Measurements from ENCODE around the gene ITGA3. TPM values are rescaled to one million over a fixed set of nuclear protein-coding genes. Genes with fewer than 3 reads are reported as not detected.

Gene ITGA3
- total RNA-seq, 1 donor from 2014 or later, result 17.0 TPM

DNA sequence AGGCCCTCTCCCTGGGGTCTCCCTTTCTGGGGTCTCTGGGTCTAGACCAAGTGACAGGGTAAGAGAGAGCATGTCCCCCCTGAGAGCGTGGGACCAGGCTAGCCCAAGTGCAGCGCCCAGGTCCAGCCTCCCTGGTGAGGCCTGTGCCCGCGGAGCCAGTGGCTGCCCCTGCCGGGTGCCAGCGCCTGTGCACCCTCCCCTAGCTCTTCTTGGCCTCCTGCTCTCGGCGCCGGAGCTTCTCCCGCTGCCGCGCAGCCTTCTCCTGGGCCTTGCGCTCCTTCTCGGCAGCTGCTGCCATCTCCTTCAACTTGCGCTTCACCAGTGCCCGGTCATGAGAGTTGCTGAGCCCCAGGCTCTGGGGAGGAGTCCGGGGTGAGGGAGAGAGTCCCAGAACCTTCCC, 56.8 kb downstream of the ITGA3 start:
- TF ChIP-seq, protein P1, sequence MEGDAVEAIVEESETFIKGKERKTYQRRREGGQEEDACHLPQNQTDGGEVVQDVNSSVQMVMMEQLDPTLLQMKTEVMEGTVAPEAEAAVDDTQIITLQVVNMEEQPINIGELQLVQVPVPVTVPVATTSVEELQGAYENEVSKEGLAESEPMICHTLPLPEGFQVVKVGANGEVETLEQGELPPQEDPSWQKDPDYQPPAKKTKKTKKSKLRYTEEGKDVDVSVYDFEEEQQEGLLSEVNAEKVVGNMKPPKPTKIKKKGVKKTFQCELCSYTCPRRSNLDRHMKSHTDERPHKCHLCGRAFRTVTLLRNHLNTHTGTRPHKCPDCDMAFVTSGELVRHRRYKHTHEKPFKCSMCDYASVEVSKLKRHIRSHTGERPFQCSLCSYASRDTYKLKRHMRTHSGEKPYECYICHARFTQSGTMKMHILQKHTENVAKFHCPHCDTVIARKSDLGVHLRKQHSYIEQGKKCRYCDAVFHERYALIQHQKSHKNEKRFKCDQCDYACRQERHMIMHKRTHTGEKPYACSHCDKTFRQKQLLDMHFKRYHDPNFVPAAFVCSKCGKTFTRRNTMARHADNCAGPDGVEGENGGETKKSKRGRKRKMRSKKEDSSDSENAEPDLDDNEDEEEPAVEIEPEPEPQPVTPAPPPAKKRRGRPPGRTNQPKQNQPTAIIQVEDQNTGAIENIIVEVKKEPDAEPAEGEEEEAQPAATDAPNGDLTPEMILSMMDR (IDR thresholded peaks at IDR 0.05; ENCODE audit: borderline replicate concordance), result no peak
- peaks cover 4% of the 10 kb centered on the region for H3K27me3 ChIP-seq (ENCODE audit: low read depth)
- no peak for DNase-seq
- peaks cover 25% of the 10 kb centered on the region for H3K36me3 ChIP-seq
- H3K9me3 ChIP-seq (replicated peaks), result no peaks in the 10 kb centered on the region
- intact Hi-C loops (cut with micrococcal nuclease), result no loop called here
- peak overlapping the region; percentile 94 for H3K27ac ChIP-seq (replicated peaks)
- H3K4me3 ChIP-seq, result no peak overlapping the region
- peaks cover 89% of the 10 kb centered on the region for H3K4me1 ChIP-seq

DNA sequence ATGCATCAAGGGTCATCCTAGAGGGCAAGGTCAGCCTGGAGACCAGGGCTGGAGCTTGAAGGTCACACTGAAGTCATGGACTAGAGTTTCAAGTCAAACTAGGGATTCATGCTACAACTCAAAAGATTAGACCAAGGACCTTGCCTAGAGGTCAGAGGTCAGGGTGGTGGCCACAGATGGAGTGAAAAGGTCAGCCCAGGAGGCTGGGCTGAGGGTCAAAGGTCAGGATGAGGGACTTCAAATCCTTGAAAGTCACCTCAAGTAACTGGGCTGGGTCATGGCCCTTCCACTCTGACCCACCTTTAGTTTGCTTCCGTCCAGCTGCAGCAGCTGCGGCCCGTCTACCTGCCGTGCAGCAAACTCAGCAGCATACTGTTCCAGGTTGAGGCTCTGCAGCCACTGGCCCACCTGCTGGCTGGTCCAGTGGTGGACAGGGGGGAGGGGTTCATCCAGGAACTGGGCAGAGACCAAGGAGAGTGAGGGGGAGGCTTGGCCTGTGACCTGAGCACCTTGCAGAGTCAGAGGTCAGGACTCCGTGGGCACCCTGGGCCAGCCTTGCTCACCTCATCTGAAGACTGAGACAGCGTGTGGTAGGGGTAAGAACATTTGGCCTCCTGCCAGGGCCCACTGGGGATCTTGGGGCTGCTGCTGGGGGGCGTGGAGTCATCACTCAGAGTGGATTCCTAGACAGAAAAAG, 57.9 kb downstream of the ITGA3 start:
- TF ChIP-seq, protein P1 (IDR thresholded peaks at IDR 0.05; ENCODE audit: borderline replicate concordance), result no peak
- H3K27ac ChIP-seq (replicated peaks), result peak overlapping the region; percentile 94
- no peaks in the 10 kb centered on the region for H3K9me3 ChIP-seq (replicated peaks)
- no peak overlapping the region for H3K4me3 ChIP-seq
- peaks cover 4% of the 10 kb centered on the region for H3K27me3 ChIP-seq (ENCODE audit: low read depth)
- H3K4me1 ChIP-seq, result peaks cover 82% of the 10 kb centered on the region
- peaks cover 16% of the 10 kb centered on the region for H3K36me3 ChIP-seq
- no peak for DNase-seq
- intact Hi-C loops (cut with micrococcal nuclease), result no loop called here

DNA sequence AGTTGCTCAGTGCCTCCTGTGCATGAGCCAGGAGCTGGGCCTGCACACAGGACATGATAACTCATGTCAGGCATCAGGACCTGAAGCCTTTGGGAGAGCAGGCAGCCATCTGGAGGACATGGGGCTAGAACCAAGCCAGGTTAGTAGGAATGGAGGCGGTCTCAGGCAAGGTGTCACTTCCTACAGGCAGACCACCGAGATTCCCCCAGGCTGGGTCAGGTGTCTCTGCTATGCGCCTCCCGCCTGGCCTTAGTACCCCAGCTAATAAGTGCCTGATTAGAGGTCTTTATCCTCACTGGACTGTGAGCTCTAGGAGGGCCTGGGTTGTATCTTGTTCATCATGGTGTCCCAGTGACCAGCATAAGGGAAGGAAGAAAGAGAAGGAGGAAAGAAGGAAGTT, 58.5 kb downstream of the ITGA3 start:
- H3K4me3 ChIP-seq, result no peak overlapping the region
- peak overlapping the region; percentile 94 for H3K27ac ChIP-seq (replicated peaks)
- intact Hi-C loops (cut with micrococcal nuclease), result no loop called here
- TF ChIP-seq, protein P1 (IDR thresholded peaks at IDR 0.05; ENCODE audit: borderline replicate concordance), result no peak
- H3K4me1 ChIP-seq, result peaks cover 76% of the 10 kb centered on the region
- no peak for DNase-seq
- H3K27me3 ChIP-seq (ENCODE audit: low read depth), result peaks cover 4% of the 10 kb centered on the region
- peaks cover 9% of the 10 kb centered on the region for H3K36me3 ChIP-seq
- H3K9me3 ChIP-seq (replicated peaks), result no peaks in the 10 kb centered on the region

DNA sequence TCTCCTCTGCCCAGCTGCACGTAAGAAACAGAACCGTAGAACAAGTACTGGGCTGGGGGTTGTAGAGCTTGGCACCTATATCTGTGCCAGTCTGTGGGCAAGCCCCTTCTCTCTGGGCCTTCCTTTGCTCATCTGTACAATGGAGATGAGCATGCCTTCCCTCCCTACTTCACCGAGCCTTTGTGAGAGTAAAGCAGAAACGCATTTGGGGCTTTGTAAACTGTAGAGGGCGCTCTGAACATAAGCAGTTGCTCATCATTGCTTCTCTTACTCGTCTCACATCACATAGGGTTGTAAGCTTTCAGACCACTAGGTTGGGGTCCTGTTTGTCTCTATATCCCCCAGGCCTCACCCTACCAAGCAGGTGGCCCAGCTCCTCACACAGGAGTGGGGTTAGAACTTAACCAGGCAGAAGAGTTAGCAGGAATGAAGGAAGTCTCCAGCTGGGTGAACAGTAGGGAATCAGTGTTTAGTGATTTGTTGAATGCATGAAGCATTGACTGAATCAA, 59.0 kb downstream of the ITGA3 start:
- TF ChIP-seq, protein P1 (IDR thresholded peaks at IDR 0.05; ENCODE audit: borderline replicate concordance), result peak; percentile 67
- Histone ChIP-seq H3K9me3 (replicated peaks) (no peaks in the 10 kb centered on the region), H3K4me1 (peaks cover 71% of the 10 kb centered on the region), H3K27me3 (ENCODE audit: low read depth) (peaks cover 4% of the 10 kb centered on the region), H3K36me3 (peaks cover 4% of the 10 kb centered on the region), H3K4me3 (no peak overlapping the region), H3K27ac (replicated peaks) (peak overlapping the region; percentile 94)
- DNase-seq, result no peak
- intact Hi-C loops (cut with micrococcal nuclease), result no loop called here

DNA sequence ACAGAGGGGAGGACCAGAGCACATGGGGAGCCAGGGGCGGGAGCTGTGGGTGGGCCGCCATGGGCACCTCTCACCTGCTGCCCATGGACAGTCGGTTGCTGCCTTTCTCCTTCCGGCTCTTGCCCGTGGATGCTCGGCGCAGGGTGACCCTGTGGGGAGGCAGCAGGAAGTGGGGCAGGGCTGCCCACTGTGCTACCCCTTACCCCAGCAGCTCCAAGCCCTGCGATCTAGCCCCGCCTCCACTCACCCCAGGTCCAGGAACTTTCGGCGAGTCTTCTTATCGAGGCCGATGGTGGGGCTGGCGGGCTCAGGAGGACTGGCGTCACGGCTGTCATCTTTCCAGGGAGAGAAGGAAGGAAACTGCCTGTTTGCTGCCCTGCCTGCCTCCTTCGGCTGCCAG, 59.8 kb downstream of the ITGA3 start:
- TF ChIP-seq, protein P1 (IDR thresholded peaks at IDR 0.05; ENCODE audit: borderline replicate concordance), result no peak
- intact Hi-C loops (cut with micrococcal nuclease), result no loop called here
- H3K27ac ChIP-seq (replicated peaks), result peak overlapping the region; percentile 10
- no peaks in the 10 kb centered on the region for H3K9me3 ChIP-seq (replicated peaks)
- H3K4me1 ChIP-seq, result peaks cover 63% of the 10 kb centered on the region
- no peak for DNase-seq
- peaks cover 4% of the 10 kb centered on the region for H3K27me3 ChIP-seq (ENCODE audit: low read depth)
- H3K36me3 ChIP-seq, result no peaks in the 10 kb centered on the region
- H3K4me3 ChIP-seq, result no peak overlapping the region

Measured in left ventricle myocardium inferior (tissue), 1 donor.